Neural cell (in vitro differentiated cells): Measurements from ENCODE around the gene THADA. TPM values are rescaled to one million over a fixed set of nuclear protein-coding genes. Genes with fewer than 3 reads are reported as not detected.

Source experiments
- H2AFZ ChIP-seq: fragments of 200-600, 300-800 bp; sonication (generic), shearing (Covaris generic); 2 replicates; pipeline ENCODE4 v1.6.0; 2014; ENCODE audit warnings: low read depth, mild to moderate bottlenecking, antibody characterized with exemption, low read length, moderate library complexity
- H3F3A ChIP-seq: fragments of 200-600 bp; shearing (Covaris generic); 2 replicates; pipeline ENCODE4 v1.6.1; 2016; ENCODE audit warnings: mild to moderate bottlenecking, moderate library complexity, mixed read lengths, antibody characterized with exemption, low read length; ENCODE audit not compliant: insufficient read depth, poor library complexity, severe bottlenecking
- H3K27ac ChIP-seq: fragments of 200-600, 300-800 bp; sonication (generic), shearing (Covaris generic); 2 replicates; pipeline ENCODE4 v1.5.1; 2014; ENCODE audit warnings: mild to moderate bottlenecking, low read length, moderate library complexity
- H3K27me3 ChIP-seq: fragments of 300-800, 200-600 bp; sonication (generic), shearing (Covaris generic); 2 replicates; pipeline ENCODE4 v1.6.0; 2014; ENCODE audit warnings: mild to moderate bottlenecking, low read depth, low read length, moderate library complexity; ENCODE audit not compliant: insufficient read depth
- H3K36me3 ChIP-seq: fragments of 300-800, 200-600 bp; sonication (generic), shearing (Covaris generic); 2 replicates; pipeline ENCODE4 v1.5.1; 2014; ENCODE audit warnings: mild to moderate bottlenecking, antibody characterized with exemption, low read length, moderate library complexity; ENCODE audit not compliant: insufficient read depth
- H3K4me2 ChIP-seq: fragments of 300-800, 200-600 bp; sonication (generic), shearing (Covaris generic); 2 replicates; pipeline ENCODE4 v1.6.0; 2014; ENCODE audit warnings: mild to moderate bottlenecking, low read length
- H3K4me3 ChIP-seq: fragments of 300-800, 200-600 bp; sonication (generic), shearing (Covaris generic); 2 replicates; pipeline ENCODE4 v1.5.1; 2014; ENCODE audit warnings: mild to moderate bottlenecking, low read length, moderate library complexity
- H3K79me2 ChIP-seq: fragments of 200-600 bp; shearing (Covaris generic); replicated peaks from 2 replicates; pipeline ENCODE4 v1.6.0; 2014; ENCODE audit warnings: mild to moderate bottlenecking, low read length, moderate library complexity; ENCODE audit not compliant: insufficient read depth
- H3K9ac ChIP-seq: fragments of 300-800, 200-600 bp; sonication (generic), shearing (Covaris generic); 2 replicates; pipeline ENCODE4 v1.6.1; 2016; ENCODE audit warnings: mild to moderate bottlenecking, low read length, mixed read lengths
- H3K9me2 ChIP-seq: fragments of 200-600 bp; shearing (Covaris generic); 2 replicates; pipeline ENCODE4 v1.6.1; 2016; ENCODE audit warnings: mild to moderate bottlenecking, low read length, mixed read lengths; ENCODE audit not compliant: insufficient read depth
- H3K9me3 ChIP-seq: fragments of 200-600, 300-800 bp; sonication (generic), shearing (Covaris generic); 2 replicates; pipeline ENCODE4 v1.6.1; 2016; ENCODE audit warnings: mild to moderate bottlenecking, mixed run types, low read length, moderate library complexity, mixed read lengths
- H4K20me1 ChIP-seq: fragments of 200-600 bp; shearing (Covaris generic); 2 replicates; pipeline ENCODE4 v1.6.1; 2016; ENCODE audit warnings: mild to moderate bottlenecking, mixed run types; ENCODE audit not compliant: insufficient read depth
- CTCF ChIP-seq: fragments of 450-650 bp; IDR thresholded peaks from 2 replicates; pipeline ENCODE4 v1.5.1; 2014; ENCODE audit warnings: antibody characterized with exemption, mild to moderate bottlenecking, moderate library complexity; ENCODE audit not compliant: poor library complexity, severe bottlenecking
- EP300 ChIP-seq: fragments of 450-650 bp; conservative IDR thresholded peaks from 2 replicates; pipeline ENCODE4 v1.6.1; 2014; ENCODE audit warnings: antibody characterized with exemption, mild to moderate bottlenecking, moderate library complexity; ENCODE audit not compliant: poor library complexity, severe bottlenecking
- EZH2 ChIP-seq: fragments of 200-600, 300-800 bp; shearing (Covaris generic), sonication (generic); IDR thresholded peaks from 2 replicates; pipeline ENCODE4 v1.6.1; 2014; ENCODE audit warnings: antibody characterized with exemption, low read length, borderline replicate concordance, mild to moderate bottlenecking; ENCODE audit not compliant: insufficient read depth, poor library complexity, severe bottlenecking
- MXI1 ChIP-seq: fragments of 450-650 bp; conservative IDR thresholded peaks from 2 replicates; pipeline ENCODE4 v1.6.1; 2014; ENCODE audit warnings: antibody characterized with exemption, mild to moderate bottlenecking; ENCODE audit not compliant: poor library complexity, severe bottlenecking
- POLR2AphosphoS5 ChIP-seq: IDR thresholded peaks from 2 replicates; pipeline ENCODE4 v1.6.1; 2012
- RAD21 ChIP-seq: fragments of 450-650 bp; conservative IDR thresholded peaks from 2 replicates; pipeline ENCODE4 v1.6.1; 2014; ENCODE audit warnings: antibody characterized with exemption, mild to moderate bottlenecking, moderate library complexity
- REST ChIP-seq: IDR thresholded peaks from 2 replicates; pipeline ENCODE4 v1.6.1; 2012; ENCODE audit warnings: borderline replicate concordance
- SMC3 ChIP-seq: fragments of 450-650 bp; conservative IDR thresholded peaks from 2 replicates; pipeline ENCODE4 v1.6.1; 2014; ENCODE audit warnings: antibody characterized with exemption, mild to moderate bottlenecking, moderate library complexity; ENCODE audit not compliant: poor library complexity
- TAF1 ChIP-seq: IDR thresholded peaks from 2 replicates; pipeline ENCODE4 v1.6.1; 2012; ENCODE audit warnings: low read depth
- polyA plus RNA-seq: library from polyadenylated mRNA; depleted of rRNA; stranded (reverse); fragments of >200 nt; gene quantifications from 2 replicates; pipeline ENCODE4 v1.2.3, GENCODE V29; 2014

The THADA gene
- polyA plus RNA-seq, 1 donor from 2014 or later: 8.5 TPM

- Histone ChIP-seq H3K9ac (no peak overlapping the region), H3K9me2 (no peaks in the 10 kb centered on the region), H3K4me2 (no peak overlapping the region), H2AFZ (no peak overlapping the region), H3K27ac (no peak overlapping the region), H4K20me1 (no peaks in the 10 kb centered on the region), H3K9me3 (no peaks in the 10 kb centered on the region), H3K4me3 (no peak overlapping the region), H3F3A (no peaks in the 10 kb centered on the region), H3K27me3 (no peaks in the 10 kb centered on the region), H3K36me3 (no peaks in the 10 kb centered on the region), H3K79me2 (no peaks in the 10 kb centered on the region)
- TF ChIP-seq MXI1 (no peak), EP300 (no peak), CTCF (no peak), POLR2AphosphoS5 (no peak), RAD21 (no peak), SMC3 (no peak), TAF1 (no peak), REST (no peak), EZH2 (no peak)
Measured at GRCh38 chr2:43318791-43319190, 277.0 kb downstream of the THADA start.

GRCh38 chr2:43317680-43318079 lies 278.2 kb downstream of the THADA start:
- TF ChIP-seq SMC3 (no peak), MXI1 (no peak), EZH2 (no peak), RAD21 (no peak), CTCF (no peak), EP300 (no peak), POLR2AphosphoS5 (no peak), TAF1 (no peak), REST (no peak)
- Histone ChIP-seq H3K27me3 (no peaks in the 10 kb centered on the region), H3K36me3 (no peaks in the 10 kb centered on the region), H3K9me3 (no peaks in the 10 kb centered on the region), H3K4me3 (no peak overlapping the region), H3F3A (no peaks in the 10 kb centered on the region), H3K9ac (no peak overlapping the region), H3K27ac (no peak overlapping the region), H3K9me2 (no peaks in the 10 kb centered on the region), H2AFZ (no peak overlapping the region), H3K79me2 (no peaks in the 10 kb centered on the region), H3K4me2 (no peak overlapping the region), H4K20me1 (no peaks in the 10 kb centered on the region)
